ENCODE data around the gene CTNND2.
"Not testable (repeated sequence)": the region's sequence is repeated elsewhere in the genome, so short reads cannot be mapped to it uniquely, and the experiment has no call there.

The CTNND2 gene

DNA sequence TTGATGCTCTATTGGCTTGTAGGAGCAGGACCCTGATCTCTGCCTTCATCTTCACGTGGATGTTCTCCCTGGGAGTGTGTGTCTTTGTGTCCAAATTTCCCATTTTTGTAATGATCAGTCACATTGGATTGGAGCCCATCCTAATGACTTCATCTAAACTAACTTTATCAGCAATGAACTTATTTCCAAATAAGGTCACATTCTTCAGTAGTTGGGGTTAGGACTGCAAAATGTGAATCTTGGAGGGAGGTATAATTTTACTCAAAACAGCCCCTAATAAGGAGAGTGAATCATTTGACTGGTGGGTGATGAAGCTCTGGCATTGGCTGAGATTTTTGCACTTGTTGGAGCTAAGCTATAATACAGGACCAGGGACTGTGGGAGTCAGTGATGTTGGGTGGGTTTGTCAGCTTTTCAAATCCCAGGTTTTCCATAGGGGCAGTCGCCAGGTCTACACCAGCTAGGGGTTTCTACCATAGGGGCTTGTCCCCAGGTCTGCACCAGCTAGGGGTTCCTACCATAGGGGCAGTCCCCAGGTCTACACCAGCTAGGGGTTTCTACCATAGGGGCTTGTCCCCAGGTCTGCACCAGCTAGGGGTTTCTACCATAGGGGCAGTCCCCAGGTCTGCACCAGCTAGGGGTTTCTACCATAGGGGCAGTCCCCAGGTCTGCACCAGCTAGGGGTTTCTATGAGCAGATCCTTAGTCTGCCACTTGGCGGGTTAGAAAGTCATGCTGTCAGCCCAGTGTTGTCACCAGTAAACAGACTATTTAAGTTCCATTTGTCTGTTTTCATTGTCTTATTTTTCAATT lies 760.6 kb downstream of the CTNND2 start:
- peak; percentile 35 for DNase-seq

DNA sequence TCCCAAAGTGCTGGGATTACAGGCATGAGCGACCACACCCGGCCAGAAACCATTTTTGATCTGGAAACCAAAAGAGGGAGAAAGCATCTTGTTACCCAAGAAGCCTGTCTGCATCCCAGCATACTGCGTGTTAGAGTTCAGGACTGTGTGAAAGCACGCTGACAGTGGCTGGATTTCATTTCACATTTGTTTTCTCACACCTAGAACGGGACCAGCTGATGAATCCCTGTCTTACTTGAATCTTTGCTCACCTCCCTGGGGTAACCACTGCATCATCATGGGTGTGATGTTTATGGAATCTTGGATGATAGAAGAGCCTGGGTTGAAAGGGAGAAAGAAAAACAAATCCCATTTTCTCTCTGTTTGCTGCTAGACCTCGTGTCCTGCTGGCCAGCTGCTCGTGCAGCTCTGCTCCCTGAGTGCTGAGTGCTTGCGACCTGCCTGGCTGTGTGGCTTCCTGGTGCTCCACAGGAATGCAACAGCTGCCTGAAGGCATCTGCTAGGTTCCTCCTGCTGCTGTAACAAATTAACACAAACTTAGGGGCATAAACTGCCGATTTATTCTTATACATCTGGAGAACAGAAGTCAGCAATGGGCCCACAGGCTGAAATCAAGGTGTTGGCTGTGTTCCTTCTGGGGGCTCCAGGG lies 764.9 kb downstream of the CTNND2 start:
- no peak for DNase-seq

DNA sequence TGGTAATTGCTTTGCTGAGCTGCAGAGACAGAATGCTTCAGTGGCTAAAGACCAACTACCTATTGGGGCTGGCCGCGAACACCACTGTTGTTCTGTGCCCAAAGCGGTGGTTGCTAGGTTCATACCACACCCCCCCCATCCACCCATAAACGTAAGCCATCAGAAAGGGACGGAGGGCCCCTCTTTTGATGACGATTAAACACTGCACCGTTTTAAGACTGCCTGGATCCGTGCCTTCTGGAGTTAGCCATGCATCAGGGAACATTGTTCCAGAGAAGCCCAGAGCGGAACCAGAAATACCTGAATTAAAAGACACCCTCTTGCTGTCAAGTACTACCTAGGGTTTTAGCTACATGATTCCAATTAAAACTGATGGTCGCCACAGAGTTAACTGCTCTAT lies 774.1 kb downstream of the CTNND2 start:
- DNase-seq = no peak

- DNase-seq = no peak
Observed at GRCh38 chr5:11128021-11128420, 776.2 kb downstream of the CTNND2 start.

GRCh38 chr5:11126844-11127243 lies 777.4 kb downstream of the CTNND2 start:
- DNase-seq = no peak

DNA sequence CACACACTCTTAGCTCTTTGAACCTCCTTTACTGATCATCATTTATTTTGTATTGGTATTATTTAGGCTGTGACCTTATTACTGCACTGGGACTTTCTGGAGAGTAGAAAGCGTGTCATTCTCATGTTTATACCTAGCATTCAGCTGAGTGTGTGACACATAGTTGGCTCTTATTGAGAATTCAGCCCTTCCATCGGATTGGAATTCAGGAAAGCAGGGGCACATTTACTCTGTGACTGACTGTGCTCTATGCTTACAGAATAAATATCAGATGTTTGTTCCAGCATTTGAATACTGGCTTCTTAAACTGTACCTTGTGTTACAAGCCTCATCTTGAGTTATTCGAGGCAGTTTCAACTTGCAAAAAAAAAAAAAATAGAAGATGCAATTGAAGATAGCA lies 782.4 kb downstream of the CTNND2 start:
- no peak for DNase-seq

DNA sequence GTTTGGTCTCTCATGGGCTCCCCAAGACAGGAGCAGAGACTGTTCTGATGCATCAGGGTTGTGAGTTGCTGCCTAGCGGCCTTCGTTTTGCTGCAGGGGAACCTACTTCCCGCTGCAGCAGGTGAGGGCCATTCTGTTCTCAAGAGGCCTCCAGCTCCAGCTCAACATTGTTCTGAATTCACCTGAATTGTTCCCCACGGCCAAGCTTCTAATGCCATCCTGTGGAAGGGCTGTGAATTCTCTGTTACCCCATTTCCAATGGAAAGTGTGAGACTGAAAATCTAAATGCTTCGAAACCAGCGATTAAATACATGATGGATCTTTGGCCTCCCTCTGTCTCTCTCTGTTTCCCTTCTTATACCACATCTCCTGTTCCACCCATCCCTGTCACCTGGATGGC lies 794.1 kb downstream of the CTNND2 start:
- no peak for DNase-seq

DNA sequence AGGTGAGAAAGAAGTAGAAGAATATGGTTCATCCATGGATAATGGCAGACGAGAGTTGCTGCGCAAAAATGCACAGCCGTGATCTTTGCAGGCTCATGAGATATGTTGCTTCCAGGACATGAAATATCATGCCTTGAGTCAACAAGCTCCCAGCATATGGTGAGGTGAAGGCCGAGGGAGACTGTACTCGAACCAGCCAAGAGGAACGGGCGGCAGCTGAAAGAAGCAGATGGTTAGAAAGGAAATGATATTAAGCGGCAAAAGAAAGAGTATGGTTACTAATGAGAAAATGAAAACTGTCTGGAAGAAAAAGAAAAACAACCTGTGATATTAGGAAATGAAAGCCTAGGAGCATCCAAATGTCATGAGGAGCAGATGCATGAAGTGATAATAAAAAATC lies 798.5 kb downstream of the CTNND2 start:
- no peak for DNase-seq

GRCh38 chr5:11104651-11105112 lies 799.6 kb downstream of the CTNND2 start:
- DNase-seq = no peak

DNA sequence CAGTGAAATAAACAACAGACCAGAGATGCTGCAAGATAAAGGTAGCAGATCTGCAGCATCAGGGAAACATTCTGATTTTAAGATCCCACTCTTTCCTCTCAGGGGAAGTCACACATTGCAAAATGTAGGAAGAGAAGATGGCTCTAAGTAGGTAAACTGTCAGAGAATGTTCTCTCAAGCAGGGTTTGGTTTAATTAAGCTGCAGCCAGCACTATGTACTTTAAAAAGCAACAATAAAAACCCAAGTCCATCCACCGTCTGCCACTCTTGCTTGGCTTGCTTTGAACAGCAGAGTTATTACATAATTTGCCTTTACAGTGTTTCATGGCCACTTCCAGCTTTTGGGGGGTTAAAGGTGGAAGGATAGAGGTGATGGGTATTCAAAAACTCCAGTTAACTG lies 800.0 kb downstream of the CTNND2 start:
- no peak for DNase-seq

DNA sequence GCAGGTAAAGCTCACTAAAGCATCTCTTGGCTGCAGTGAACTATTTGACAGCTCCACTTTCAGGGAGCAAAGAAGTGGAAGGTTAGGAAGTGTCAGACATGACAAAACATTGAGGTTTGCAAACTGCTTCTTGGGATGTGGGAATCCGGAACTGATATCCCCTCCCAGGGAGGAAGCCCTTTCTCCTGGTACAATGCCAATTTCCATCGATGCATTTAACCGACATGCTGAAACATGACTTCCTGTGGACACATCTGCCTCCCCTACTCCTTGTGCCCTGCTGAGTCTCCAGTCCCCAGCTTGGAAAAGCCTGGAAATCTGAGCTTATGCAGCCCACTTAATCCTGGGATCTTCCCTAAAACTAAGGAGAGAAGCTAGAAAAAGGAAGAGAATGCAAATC lies 820.1 kb downstream of the CTNND2 start:
- DNase-seq = no peak

- no peak for DNase-seq
Observed at GRCh38 chr5:11082404-11082945, 821.8 kb downstream of the CTNND2 start.

- no peak for DNase-seq
Observed at GRCh38 chr5:11076945-11077613, 827.2 kb downstream of the CTNND2 start.

DNA sequence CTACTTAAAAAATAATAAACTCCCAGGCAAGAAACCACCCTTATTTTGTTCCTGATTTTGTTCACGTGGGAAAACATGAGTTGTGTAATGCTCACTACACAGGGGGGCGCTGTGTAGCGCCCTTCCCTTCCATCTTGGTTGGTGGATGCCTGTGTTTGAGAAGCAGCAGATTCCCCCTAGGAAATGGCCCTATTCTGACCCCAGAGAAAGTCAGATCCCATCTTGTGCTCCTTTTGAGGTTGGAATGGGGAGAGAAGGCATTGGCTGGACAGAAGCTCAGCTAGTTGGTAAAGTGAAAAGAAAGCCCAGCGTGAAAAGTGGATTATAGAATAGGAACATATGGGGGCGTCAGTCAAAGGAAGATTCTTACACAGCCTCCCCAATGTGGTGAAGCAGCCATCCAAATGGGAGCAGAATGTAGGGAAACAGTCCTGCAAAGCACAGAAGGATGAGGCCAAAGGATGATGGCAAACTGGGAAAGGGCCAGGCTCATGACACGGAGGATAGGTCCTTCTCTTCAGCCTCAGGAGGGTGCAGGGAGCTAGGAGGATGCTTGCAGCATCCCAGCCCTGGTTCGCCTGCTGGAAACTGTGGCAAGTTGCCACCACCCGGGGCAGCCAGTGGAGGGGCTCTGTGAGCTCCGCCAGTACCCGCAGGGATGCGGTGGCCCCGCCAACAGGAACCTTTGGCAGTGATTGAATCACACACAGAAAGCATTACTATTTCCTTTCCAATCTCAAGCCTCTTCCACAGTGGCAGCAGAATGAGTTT lies 829.0 kb downstream of the CTNND2 start:
- no peak for DNase-seq

DNA sequence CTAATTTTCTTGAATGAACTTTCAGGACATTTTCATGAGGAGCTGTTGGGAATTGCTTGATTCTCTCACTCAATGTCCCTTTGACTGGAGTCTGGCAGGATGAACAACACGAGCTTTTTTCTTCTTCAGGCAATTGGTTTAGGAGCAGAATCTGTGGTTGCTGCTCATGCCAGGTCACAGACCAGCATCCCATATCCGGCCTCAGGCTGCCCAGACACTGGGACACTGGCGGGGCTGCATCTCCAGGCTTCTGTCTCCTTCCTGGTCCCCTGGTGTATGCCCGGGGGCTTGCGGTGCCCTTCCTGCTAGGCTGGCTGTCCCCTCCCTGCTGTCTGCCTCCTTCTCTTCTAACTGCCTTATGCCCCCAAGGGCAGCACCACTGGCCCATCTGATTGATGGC lies 831.7 kb downstream of the CTNND2 start:
- DNase-seq = no peak

GRCh38 chr5:11072076-11072475 lies 832.2 kb downstream of the CTNND2 start:
- DNase-seq = no peak

- no peak for DNase-seq
Observed at GRCh38 chr5:11069041-11069440, 835.2 kb downstream of the CTNND2 start.

- DNase-seq = not testable (repeated sequence)
Observed at GRCh38 chr5:11065723-11066122, 838.5 kb downstream of the CTNND2 start.

DNA sequence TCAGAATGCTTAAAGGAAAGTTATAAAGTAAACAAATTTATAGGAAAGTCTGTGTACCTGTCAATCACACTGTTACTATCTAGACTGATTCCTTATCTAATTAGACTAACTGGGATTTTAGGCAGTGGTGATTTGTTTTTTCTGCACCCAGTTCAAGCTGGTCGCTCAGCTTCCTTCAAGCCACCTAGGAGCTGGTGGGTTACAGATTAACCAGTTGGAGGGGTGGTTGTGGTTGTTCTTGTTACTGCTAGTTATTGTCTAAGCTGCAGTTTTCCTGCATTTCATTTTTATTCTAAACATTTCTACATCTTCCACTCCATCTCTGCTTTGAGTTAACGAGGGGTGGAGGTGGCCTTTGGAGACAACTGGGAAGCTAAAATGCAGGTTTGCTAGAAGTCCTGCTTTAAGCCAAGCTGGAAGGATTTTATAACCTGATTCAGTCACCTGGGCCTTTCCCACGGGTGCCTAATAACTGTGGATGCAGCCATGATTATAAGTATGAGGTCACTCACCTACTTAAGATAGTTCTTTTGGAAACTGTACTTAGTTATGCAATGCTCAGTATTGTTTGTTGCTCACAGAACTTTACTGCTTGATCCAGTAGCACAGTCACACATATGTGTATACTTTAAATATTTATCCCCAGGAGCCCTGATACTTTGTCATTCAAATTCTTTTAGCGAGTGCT lies 839.3 kb downstream of the CTNND2 start:
- DNase-seq = no peak

DNA sequence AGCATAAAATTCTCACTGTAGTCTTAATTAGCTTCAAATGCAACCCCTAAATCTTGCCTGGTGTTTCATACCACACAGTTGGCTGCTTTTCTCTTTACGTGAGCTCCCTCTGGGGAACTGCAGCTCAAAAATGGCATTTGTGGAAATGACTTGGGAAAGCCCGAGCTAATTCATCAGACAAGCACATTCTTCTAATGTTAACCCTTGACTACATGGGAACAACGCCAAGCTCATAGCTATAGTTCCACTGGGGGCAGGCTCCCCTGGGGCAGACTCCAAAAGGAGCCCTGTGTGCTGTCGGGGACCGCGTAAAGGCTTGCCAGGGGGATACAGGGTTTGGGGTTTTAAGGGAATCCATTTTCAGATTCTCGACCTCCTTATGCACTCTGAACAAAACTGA lies 841.8 kb downstream of the CTNND2 start:
- no peak for DNase-seq

DNA sequence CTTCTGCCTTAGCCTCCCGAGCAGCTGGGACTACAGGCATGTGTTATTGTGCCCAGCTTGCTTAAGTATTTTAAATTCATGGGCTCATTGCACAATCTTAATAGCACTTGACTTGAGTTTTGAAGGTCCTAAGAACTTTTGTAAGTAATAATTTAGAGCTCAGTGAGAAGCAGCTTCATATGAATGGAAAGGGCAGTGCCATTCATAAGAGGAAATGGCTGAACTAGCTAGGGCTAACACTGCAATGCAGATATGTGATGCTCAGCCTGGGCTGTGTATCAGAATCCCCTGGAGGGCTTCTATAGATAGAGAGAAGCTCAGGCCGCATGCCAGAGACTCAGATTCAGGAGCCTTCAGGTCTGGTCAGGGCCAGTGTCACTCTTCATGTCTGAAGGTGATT lies 847.7 kb downstream of the CTNND2 start:
- no peak for DNase-seq

- DNase-seq = no peak
Observed at GRCh38 chr5:11054014-11054413, 850.2 kb downstream of the CTNND2 start.
